GM12878 (cell line): ENCODE measurements around the gene ZNF610. TPM values are rescaled to one million over a fixed set of nuclear protein-coding genes. Genes with fewer than 3 reads are reported as not detected.

Experiments used
- ATAC-seq: fragments of 200-7000 bp; cut with Tn5 transposase; 3 replicates; pipeline ENCODE4 v1.9.1; 2020; ENCODE audit warnings: mild to moderate bottlenecking, moderate library complexity
- BruUV-seq: library from RNA; stranded (reverse); fragments of 400-500 nt; replicated peaks from 2 replicates; lab custom pipeline; 2021; lab: Mats Ljungman, UMichigan
- CTCF ChIA-PET: fragments of 300-600 bp; sonication (Branson Sonifier 250); formaldehyde crosslinking; extraction: SDS; loops from one replicate; lab custom pipeline; 2021; ENCODE audit warnings: inconsistent platforms; lab: Yijun Ruan, JAX
- POLR2A ChIA-PET: fragments of 350-600 bp; formaldehyde crosslinking; extraction: SDS; loops from one replicate; lab custom pipeline; 2021; ENCODE audit warnings: inconsistent platforms; lab: Charles Lee
- RAD21 ChIA-PET: fragments of 300-600 bp; sonication (Branson Sonifier 250); formaldehyde crosslinking; loops from one replicate; lab custom pipeline; 2023; ENCODE audit warnings: antibody characterized with exemption; ENCODE audit not compliant: unreplicated experiment; lab: Charles Lee
- SMC1A ChIA-PET: fragments of 300-600 bp; sonication (Branson Sonifier 250); formaldehyde crosslinking; loops from one replicate; lab custom pipeline; 2023; ENCODE audit not compliant: unreplicated experiment, uncharacterized antibody; lab: Charles Lee
- DNase-seq: peaks from one replicate; pipeline ENCODE4 v3.0.0-alpha.2; 2011; ENCODE audit warnings: low read depth, low spot score
- FAIRE-seq: peaks from 3 replicates; lab custom pipeline; 2011; peaks lifted over from hg19 to GRCh38; lab: Jason Lieb, UNC
- H2AFZ ChIP-seq: 2 replicates; pipeline ENCODE4 v1.6.0; 2011; ENCODE audit warnings: low read depth, low read length, control low read depth; ENCODE audit not compliant: control insufficient read depth
- H3K27ac ChIP-seq: 2 replicates; pipeline ENCODE4 v1.5.1; 2011; ENCODE audit warnings: control low read depth; ENCODE audit not compliant: control insufficient read depth, insufficient read depth
- H3K27me3 ChIP-seq, 2 experiments: replicated peaks in 1 of 2; 2 replicates each; pipeline versions ENCODE4 v1.6.0 to v1.6.1; 2011; ENCODE audit warnings: low read length in 1 of 2; ENCODE audit not compliant: control insufficient read depth in 2 of 2, insufficient read depth in 2 of 2
- H3K36me3 ChIP-seq, 2 experiments: 2 replicates each; pipeline ENCODE4 v1.5.1; 2011; ENCODE audit warnings: low read length in 1 of 2; ENCODE audit not compliant: control insufficient read depth in 2 of 2, insufficient read depth in 2 of 2
- H3K4me1 ChIP-seq: 2 replicates; pipeline ENCODE4 v1.6.1; 2011; ENCODE audit warnings: mild to moderate bottlenecking, low read length, moderate library complexity, mixed read lengths; ENCODE audit not compliant: control insufficient read depth, insufficient read depth
- H3K4me2 ChIP-seq: 2 replicates; pipeline ENCODE4 v1.6.0; 2011; ENCODE audit warnings: control low read depth; ENCODE audit not compliant: control insufficient read depth, insufficient read depth
- H3K4me3 ChIP-seq: fragments of 200-600 bp; sonication (generic); 2 replicates; pipeline ENCODE4 v1.5.1; 2016
- H3K79me2 ChIP-seq: 2 replicates; pipeline ENCODE4 v1.6.0; 2011; ENCODE audit warnings: low read length; ENCODE audit not compliant: control insufficient read depth, insufficient read depth
- H3K9ac ChIP-seq: 2 replicates; pipeline ENCODE4 v1.8.0; 2011; ENCODE audit warnings: low read length, control low read depth, mixed read lengths; ENCODE audit not compliant: control insufficient read depth, insufficient read depth
- H3K9me3 ChIP-seq: replicated peaks from 3 replicates; pipeline ENCODE4 v1.5.1; 2011; ENCODE audit warnings: mild to moderate bottlenecking, low read length; ENCODE audit not compliant: control insufficient read depth, insufficient read depth
- H4K20me1 ChIP-seq: 2 replicates; pipeline ENCODE4 v1.6.0; 2011; ENCODE audit not compliant: control insufficient read depth, insufficient read depth
- CBX5 ChIP-seq: sonication (generic); IDR thresholded peaks from 2 replicates; pipeline ENCODE4 v1.6.1; 2016; ENCODE audit warnings: low read depth, moderate library complexity, mild to moderate bottlenecking, inconsistent platforms
- DPF2 ChIP-seq: fragments of 450-650 bp; IDR thresholded peaks from 2 replicates; pipeline ENCODE4 v1.6.1; 2017; ENCODE audit warnings: mild to moderate bottlenecking
- ESRRA ChIP-seq: IDR thresholded peaks from 2 replicates; pipeline ENCODE4 v1.6.1; 2012; ENCODE audit warnings: mild to moderate bottlenecking, low read length, improper control_type of control experiment
- FOXM1 ChIP-seq: IDR thresholded peaks from 2 replicates; pipeline ENCODE4 v1.6.1; 2012; ENCODE audit warnings: low read depth, mild to moderate bottlenecking, inconsistent platforms, low read length, moderate library complexity
- HDAC6 ChIP-seq: fragments of 200-600 bp; sonication (generic); IDR thresholded peaks from one replicate; pipeline ENCODE4 v1.8.0; 2017; ENCODE audit warnings: antibody characterized with exemption; ENCODE audit not compliant: unreplicated experiment
- IRF5 ChIP-seq: fragments of 450-650 bp; IDR thresholded peaks from 2 replicates; pipeline ENCODE4 v1.6.1; 2017; ENCODE audit warnings: borderline replicate concordance
- NFIC ChIP-seq: IDR thresholded peaks from 2 replicates; pipeline ENCODE4 v1.6.1; 2012; ENCODE audit warnings: low read depth, mild to moderate bottlenecking, inconsistent platforms, low read length, moderate library complexity
- NFYB ChIP-seq: IDR thresholded peaks from 2 replicates; pipeline ENCODE4 v1.6.1; 2011; ENCODE audit warnings: low read depth, mild to moderate bottlenecking, low read length, improper control_type of control experiment, moderate library complexity; ENCODE audit not compliant: insufficient read depth
- NR2F1 ChIP-seq: fragments of 450-650 bp; conservative IDR thresholded peaks from 2 replicates; pipeline ENCODE4 v1.6.1; 2017; ENCODE audit warnings: mild to moderate bottlenecking
- RAD21 ChIP-seq: IDR thresholded peaks from 2 replicates; pipeline ENCODE4 v1.6.1; 2011; ENCODE audit warnings: mild to moderate bottlenecking, low read depth, low read length, moderate library complexity; ENCODE audit not compliant: insufficient read depth
- REST ChIP-seq: IDR thresholded peaks from 2 replicates; pipeline ENCODE4 v1.6.1; 2012; ENCODE audit warnings: mild to moderate bottlenecking, low read depth, low read length
- SMC3 ChIP-seq: IDR thresholded peaks from 2 replicates; pipeline ENCODE4 v1.6.1; 2011; ENCODE audit warnings: low read length, improper control_type of control experiment, borderline replicate concordance
- SUZ12 ChIP-seq: fragments of 200-600 bp; sonication (generic); IDR thresholded peaks from one replicate; pipeline ENCODE4 v1.6.1; 2018; ENCODE audit warnings: antibody characterized with exemption, mild to moderate bottlenecking; ENCODE audit not compliant: unreplicated experiment
- TAF1 ChIP-seq: IDR thresholded peaks from 2 replicates; pipeline ENCODE4 v1.6.1; 2011; ENCODE audit warnings: mild to moderate bottlenecking, low read depth, low read length, borderline replicate concordance
- USF2 ChIP-seq: IDR thresholded peaks from 2 replicates; pipeline ENCODE4 v1.6.1; 2011; ENCODE audit warnings: low read depth, low read length, improper control_type of control experiment, borderline replicate concordance
- ZNF217 ChIP-seq: fragments of 450-650 bp; IDR thresholded peaks from 2 replicates; pipeline ENCODE4 v1.6.1; 2017; ENCODE audit warnings: antibody characterized with exemption, mild to moderate bottlenecking
- ZNF24 ChIP-seq: fragments of 450-650 bp; IDR thresholded peaks from 2 replicates; pipeline ENCODE4 v1.6.1; 2017; ENCODE audit warnings: antibody characterized with exemption, mild to moderate bottlenecking
- ZNF384 ChIP-seq: IDR thresholded peaks from 2 replicates; pipeline ENCODE4 v1.6.1; 2012; ENCODE audit warnings: low read depth, mild to moderate bottlenecking, low read length, improper control_type of control experiment, borderline replicate concordance
- WGBS: methylation state at CpG from one replicate; pipeline ENCODE4 v1.1.6; 2016; ENCODE audit warnings: low lambda C conversion rate; ENCODE audit not compliant: insufficient replicate concordance, insufficient coverage; ENCODE audit errors: missing lambda C conversion rate; 5-methylcytosine and 5-hydroxymethylcytosine counted together
- in situ Hi-C: fragments of 300-500 bp; cut with MboI; formaldehyde crosslinking; loops from 9 replicates; pipeline ENCODE4 v1.14.3; 2018; ENCODE audit warnings: mixed read lengths
- intact Hi-C: fragments of 100-400 bp; cut with micrococcal nuclease; formaldehyde crosslinking; loops from one replicate; pipeline ENCODE4 v1.14.2; 2022; ENCODE audit not compliant: unreplicated experiment
- polyA plus RNA-seq, 11 experiments: library from polyadenylated mRNA; depleted of rRNA in 4 of 11; unstranded in 6 of 11; stranded (reverse) in 5 of 11; fragments of >200 nt; fragmentation: Nextera tagmentation in 4 of 11; fragmentation: Illumina TruSeq in 1 of 11; extraction: Ambion mirVana in 4 of 11; extraction: Trizol in 1 of 11; gene quantifications; 1 replicate in 1 of 11; 2 replicates in 10 of 11; pipeline versions ENCODE4 v1.2.1 to v1.2.3, GENCODE V29; 2011 to 2016; ENCODE audit warnings: inconsistent platforms in 2 of 11, missing spikeins in 2 of 11, low read depth in 1 of 11
- total RNA-seq, 4 experiments: library from RNA; depleted of rRNA in 3 of 4; stranded (reverse); fragments of >200 nt in 3 of 4; fragmentation: Illumina TruSeq in 1 of 4; extraction: Trizol in 1 of 4; gene quantifications; 2 replicates each; pipeline versions ENCODE4 v1.2.1 to v1.2.3, GENCODE V29; 2013 to 2021

Gene ZNF610
- total and polyA plus RNA-seq, 10 of the 15 experiments (the other 5 are each of a cell fraction or from before 2014, with no cell fraction given) = 0.11 to 1.2 (median 0.53) TPM

- H3K4me2 ChIP-seq = no peak overlapping the region
- BruUV-seq = no TSS peak
- no peaks in the 10 kb centered on the region for H3K4me1 ChIP-seq
- no peak for FAIRE-seq
- WGBS = 16% methylated on average over 8 of the region's 8 CpGs
- ATAC-seq = peak; percentile 65
- SMC1A ChIA-PET = interaction anchor here (1.0 kb wide), 1 partner anchor 26 kb away, joined by 3 read pairs; the partner anchor contains the start of gene ZNF880
- no peak overlapping the region for H3K27ac ChIP-seq
- POLR2A ChIA-PET = no interaction called here
- H4K20me1 ChIP-seq = no peaks in the 10 kb centered on the region
- H3K4me3 ChIP-seq = no peak overlapping the region
- in situ Hi-C loops (no loop called here), intact Hi-C loops (loop anchor here (10.0 kb wide), 1 partner anchor 401 kb away; no protein-coding TSS in a partner anchor)
- CTCF ChIA-PET = interaction anchor here (0.8 to 1.4 kb wide), 4 partner anchors 95 to 405 kb away, joined by 3 to 6 read pairs (median 4); no protein-coding TSS in a partner anchor
- DNase-seq = no peak
- RAD21 ChIA-PET = interaction anchor here (0.9 kb wide), 1 partner anchor 228 kb away, joined by 3 read pairs; no protein-coding TSS in a partner anchor
- H3K27me3 ChIP-seq = no peaks in the 10 kb centered on the region
- H3K9ac ChIP-seq = no peak overlapping the region
- H3K79me2 ChIP-seq = no peaks in the 10 kb centered on the region
- H3K36me3 ChIP-seq = no peaks in the 10 kb centered on the region
- H3K9me3 ChIP-seq = peaks cover 1% of the 10 kb centered on the region; the same call in 2 of the 3 replicates
- H2AFZ ChIP-seq = no peak overlapping the region
- no peak for TF ChIP-seq HDAC6
- TF ChIP-seq ZNF384 = no peak
- TF ChIP-seq ESRRA = peak; percentile 94; the same call in 1 of the 2 replicates
- TF ChIP-seq TAF1 = no peak
- no peak for TF ChIP-seq CBX5
- no peak for TF ChIP-seq ZNF217
- TF ChIP-seq NFIC = no peak
- peak; percentile 63 for TF ChIP-seq RAD21
- TF ChIP-seq USF2 = no peak
- no peak for TF ChIP-seq ZNF24
- no peak for TF ChIP-seq REST
- peak; percentile 52 for TF ChIP-seq SMC3
- peak; percentile 39; the same call in 1 of the 2 replicates for TF ChIP-seq NR2F1
- TF ChIP-seq DPF2 = no peak
- TF ChIP-seq NFYB = no peak
- no peak for TF ChIP-seq SUZ12
- TF ChIP-seq FOXM1 = no peak
- no peak for TF ChIP-seq IRF5
These were observed 7.5 kb downstream of the ZNF610 start for GRCh38 chr19:52343548-52343947.
